Heart right ventricle (tissue), 16 donors: ENCODE measurements around the gene BTAF1. TPM values are rescaled to one million over a fixed set of nuclear protein-coding genes. Genes with fewer than 3 reads are reported as not detected.

Experiments
- ATAC-seq, 8 donors: fragments of 200-7000 bp; cut with Tn5 transposase; one replicate each; pipeline ENCODE4 v1.9.1; 2020; ENCODE audit warnings: mild to moderate bottlenecking in 8 of 8, moderate library complexity in 8 of 8, moderate number of reproducible peaks in 1 of 8
- DNase-seq, 2 donors: peaks; one replicate each; pipeline ENCODE4 v3.0.0-alpha.2; 2020
- H3K27ac ChIP-seq, 10 donors: fragments of 200-600 bp; sonication (generic) in 2 of 10; one replicate each; pipeline versions ENCODE4 v1.5.0 to v1.8.0; 2020 to 2022; ENCODE audit warnings: mild to moderate bottlenecking in 3 of 10
- H3K27me3 ChIP-seq, 7 donors: fragments of 200-600 bp; one replicate each; pipeline ENCODE4 v1.8.0; 2021 to 2022; ENCODE audit warnings: mild to moderate bottlenecking in 2 of 7
- H3K36me3 ChIP-seq, 9 donors: fragments of 200-600 bp; sonication (generic) in 1 of 9; one replicate each; pipeline versions ENCODE4 v1.5.0 to v1.8.0; 2020 to 2022; ENCODE audit warnings: mild to moderate bottlenecking in 2 of 9
- H3K4me1 ChIP-seq, 9 donors: fragments of 200-600 bp; sonication (generic) in 1 of 9; one replicate each; pipeline versions ENCODE4 v1.5.0 to v1.8.0; 2020 to 2022; ENCODE audit warnings: mild to moderate bottlenecking in 4 of 9
- H3K4me3 ChIP-seq, 10 donors: fragments of 200-600 bp; sonication (generic) in 2 of 10; one replicate each; pipeline versions ENCODE4 v1.5.0 to v1.8.0; 2020 to 2022; ENCODE audit warnings: mild to moderate bottlenecking in 7 of 10, moderate library complexity in 2 of 10
- H3K9me3 ChIP-seq, 11 donors: fragments of 200-600 bp in 10 of 11; sonication (generic) in 2 of 11; one replicate each; pipeline versions ENCODE4 v1.5.0 to v1.8.0; 2013 to 2022; ENCODE audit warnings: mild to moderate bottlenecking in 2 of 11, control low read depth in 1 of 11, moderate library complexity in 1 of 11
- WGBS, 2 donors: extraction: QIAGEN DNeasy Blood & Tissue Kit; methylation state at CpG; one replicate each; pipeline ENCODE4 v1.1.7; 2013; ENCODE audit warnings: inconsistent platforms in 1 of 2; 5-methylcytosine and 5-hydroxymethylcytosine counted together
- intact Hi-C, 10 donors: fragments of 100-400 bp; cut with DNase I; formaldehyde crosslinking; loops; one replicate each; pipeline versions ENCODE4 v1.11.1 to v1.14.2; 2022
- polyA plus RNA-seq, 2 donors: library from polyadenylated mRNA; stranded (reverse); fragments of 200-250 nt; gene quantifications; one replicate each; pipeline ENCODE4 v1.2.3, GENCODE V29; 2013
- total RNA-seq, 10 donors: library from RNA; stranded (reverse); fragmentation: NEBNext Ultra II Directional in 3 of 10; extraction: Animal tissue kit (Norgen Biotek cat#: 25700) in 3 of 10; gene quantifications; one replicate each; pipeline versions ENCODE4 v1.2.1 to v1.2.4, GENCODE V29; 2021 to 2023
- TF ChIP-seq, protein P1 (sequence below), 9 donors: fragments of 200-600 bp; sonication (generic) in 2 of 9; IDR thresholded peaks; one replicate each; pipeline versions ENCODE4 v1.5.0 to v1.8.0; 2021 to 2022; ENCODE audit warnings: antibody characterized with exemption in 9 of 9, mild to moderate bottlenecking in 5 of 9, moderate library complexity in 1 of 9
- donor health status: Arrhythmogenic right ventricular cardiomyopathy.
- donor health status: ischemic (EF 13 %, LVEDD 7.1; RV severe dilation, severe dysfunction).
- donor health status: healthy with polysubstance abuse.
- donor health status: DM: no; HTN: yes; CAD: no.
- donor health status: DM: no; HTN: no; CAD: no.
- donor health status: ischemic (EF 25% LVEDD 6.9; RV normal size, moderate dysfunction).
- donor health status: ischemic (EF 25% LVEDD 5.7; RV mildly dilated, moderate dysfunction).
- donor health status: healthy.
- donor health status: DM: yes; HTN: yes; CAD: no.
- donor health status: Ischemic cardiomyopathy.
- donor health status: ischemic (EF 35%, LVEDD 5.7; RV mildly dilated, moderate dysfunction).
- donor health status: nonischemic (EF 11% LVEDD 7.7; RV severe dilation, severe dysfunction).
- donor health status: DM: yes; HTN: yes; CAD: no.
- donor health status: PGD.
- donor health status: ischemic (EF 29% LVEDD 5.4; RV normal size, mild dysfunction).
- donor health status: nonischemic (EF 23%, LVEDD 6.1; RV moderate dilation, normal function).

BTAF1 gene
- total and polyA plus RNA-seq, 12 donors: 4.3 to 14.7 (median 12.2) TPM

GRCh38 chr10:92038949-92039348 lies 115.4 kb downstream of the BTAF1 start:
- DNase-seq (no peak), ATAC-seq (no peak)
- intact Hi-C loops: no loop called here
- Histone ChIP-seq H3K27me3 (no peaks in the 10 kb centered on the region), H3K4me3 (no peak overlapping the region), H3K4me1 (peaks cover 0 to 8% (median 0%) of the 10 kb centered on the region in 9 donors), H3K36me3 (peaks cover 0 to 15% (median 0%) of the 10 kb centered on the region in 9 donors), H3K9me3 (peaks cover 0 to 14% (median 0%) of the 10 kb centered on the region in 11 donors), H3K27ac (no peak overlapping the region)
- TF ChIP-seq, protein P1, sequence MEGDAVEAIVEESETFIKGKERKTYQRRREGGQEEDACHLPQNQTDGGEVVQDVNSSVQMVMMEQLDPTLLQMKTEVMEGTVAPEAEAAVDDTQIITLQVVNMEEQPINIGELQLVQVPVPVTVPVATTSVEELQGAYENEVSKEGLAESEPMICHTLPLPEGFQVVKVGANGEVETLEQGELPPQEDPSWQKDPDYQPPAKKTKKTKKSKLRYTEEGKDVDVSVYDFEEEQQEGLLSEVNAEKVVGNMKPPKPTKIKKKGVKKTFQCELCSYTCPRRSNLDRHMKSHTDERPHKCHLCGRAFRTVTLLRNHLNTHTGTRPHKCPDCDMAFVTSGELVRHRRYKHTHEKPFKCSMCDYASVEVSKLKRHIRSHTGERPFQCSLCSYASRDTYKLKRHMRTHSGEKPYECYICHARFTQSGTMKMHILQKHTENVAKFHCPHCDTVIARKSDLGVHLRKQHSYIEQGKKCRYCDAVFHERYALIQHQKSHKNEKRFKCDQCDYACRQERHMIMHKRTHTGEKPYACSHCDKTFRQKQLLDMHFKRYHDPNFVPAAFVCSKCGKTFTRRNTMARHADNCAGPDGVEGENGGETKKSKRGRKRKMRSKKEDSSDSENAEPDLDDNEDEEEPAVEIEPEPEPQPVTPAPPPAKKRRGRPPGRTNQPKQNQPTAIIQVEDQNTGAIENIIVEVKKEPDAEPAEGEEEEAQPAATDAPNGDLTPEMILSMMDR (IDR thresholded peaks at IDR 0.05): no peak
- 84 to 96% methylated on average over 1 of the region's 1 CpG for WGBS, 2 donors

- intact Hi-C loops: no loop called here
- DNase-seq (no peak), ATAC-seq (no peak)
- TF ChIP-seq, protein P1 (IDR thresholded peaks at IDR 0.05): no peak
- Histone ChIP-seq H3K36me3 (peaks cover 0 to 4% (median 0%) of the 10 kb centered on the region in 9 donors), H3K27me3 (no peaks in the 10 kb centered on the region), H3K27ac (no peak overlapping the region), H3K4me3 (no peak overlapping the region), H3K9me3 (no peaks in the 10 kb centered on the region), H3K4me1 (peaks cover 0 to 8% (median 0%) of the 10 kb centered on the region in 9 donors)
- WGBS, 2 donors: 54 to 67% methylated on average over 5 of the region's 5 CpGs
Observed at GRCh38 chr10:92042541-92042940, 119.0 kb downstream of the BTAF1 start.

- Histone ChIP-seq H3K27me3 (no peaks in the 10 kb centered on the region), H3K4me3 (no peak overlapping the region), H3K27ac (no peak overlapping the region), H3K4me1 (peaks cover 0 to 18% (median 0%) of the 10 kb centered on the region in 9 donors), H3K36me3 (peaks cover 0 to 13% (median 0%) of the 10 kb centered on the region in 9 donors), H3K9me3 (no peaks in the 10 kb centered on the region)
- DNase-seq (no peak), ATAC-seq (peak in 3 of 8 donors; percentile 9 to 62 (median 38))
- intact Hi-C loops: no loop called here
- TF ChIP-seq, protein P1 (IDR thresholded peaks at IDR 0.05): no peak
- WGBS, 2 donors: 42 to 43% methylated on average over 33 to 37 of the region's 37 CpGs
Observed at GRCh38 chr10:92045641-92046106, 122.1 kb downstream of the BTAF1 start.

DNA sequence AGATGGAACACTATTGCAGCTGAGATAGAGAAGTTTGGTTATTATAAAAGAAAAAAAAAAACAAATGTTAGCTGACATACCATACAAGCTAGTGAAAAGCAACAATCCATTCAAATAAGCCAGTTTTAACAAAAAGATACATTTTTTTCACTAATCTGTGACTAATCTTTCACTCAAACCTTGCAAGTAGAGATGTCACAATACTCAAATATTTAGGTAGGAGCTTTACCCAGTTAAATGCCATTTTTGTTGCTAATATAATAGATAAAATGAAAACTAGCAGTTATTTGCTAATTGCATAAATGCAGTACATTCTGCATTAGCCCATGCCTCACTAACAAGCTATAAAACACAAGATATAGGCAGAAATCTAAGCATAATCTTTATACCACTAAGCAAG lies 123.6 kb downstream of the BTAF1 start:
- H3K9me3 ChIP-seq: no peaks in the 10 kb centered on the region
- intact Hi-C loops: no loop called here
- TF ChIP-seq, protein P1 (IDR thresholded peaks at IDR 0.05): no peak
- H3K4me1 ChIP-seq: peaks cover 0 to 34% (median 5%) of the 10 kb centered on the region in 9 donors
- H3K36me3 ChIP-seq: peaks cover 0 to 28% (median 6%) of the 10 kb centered on the region in 9 donors
- no peak overlapping the region for H3K27ac ChIP-seq
- no peak overlapping the region for H3K4me3 ChIP-seq
- no peak for DNase-seq
- no peak for ATAC-seq
- no peaks in the 10 kb centered on the region for H3K27me3 ChIP-seq
